HL-60 (cell line): ENCODE data around the gene TAF4B.
A peak's percentile ranks its signal among the peaks of the same experiment; 100 is the strongest.

ENCODE experiments used
- DNase-seq, 2 experiments: peaks; one replicate each; pipeline ENCODE4 v3.0.0-alpha.2; 2010 to 2020; ENCODE audit warnings: low read depth in 1 of 2, low spot score in 1 of 2
- H3K27ac ChIP-seq: fragments of 250-450 bp; sonication (Bioruptor Pico); replicated peaks from 2 replicates; pipeline ENCODE4 v1.5.1; 2020; ENCODE audit warnings: mild to moderate bottlenecking, moderate library complexity
- H3K27me3 ChIP-seq: fragments of 250-450 bp; sonication (Bioruptor Pico); 2 replicates; pipeline ENCODE4 v1.5.1; 2021; ENCODE audit warnings: mild to moderate bottlenecking, moderate library complexity; ENCODE audit not compliant: insufficient read depth, poor library complexity, severe bottlenecking
- H3K4me3 ChIP-seq: replicated peaks from 2 replicates; pipeline ENCODE4 v1.5.1; 2011; ENCODE audit warnings: mild to moderate bottlenecking, control low read depth, low read length; ENCODE audit not compliant: insufficient read depth
- GABPA ChIP-seq: IDR thresholded peaks from 2 replicates; pipeline ENCODE4 v1.6.1; 2012; ENCODE audit warnings: low read depth
- POLR2AphosphoS5 ChIP-seq: IDR thresholded peaks from 2 replicates; pipeline ENCODE4 v1.6.1; 2012; ENCODE audit warnings: low read depth
- SPI1 ChIP-seq: IDR thresholded peaks from 2 replicates; pipeline ENCODE4 v1.6.1; 2012; ENCODE audit warnings: low read depth, mild to moderate bottlenecking, borderline replicate concordance
- TF ChIP-seq, protein P1 (sequence below): IDR thresholded peaks from 2 replicates; pipeline ENCODE4 v1.6.1; 2012; ENCODE audit warnings: low read depth; ENCODE audit not compliant: insufficient replicate concordance
- TF ChIP-seq, protein P2 (sequence below): IDR thresholded peaks from one replicate; pipeline ENCODE4 v1.5.1; 2011; ENCODE audit warnings: low read length, control low read depth, inconsistent platforms; ENCODE audit not compliant: insufficient read depth

Gene TAF4B

DNA sequence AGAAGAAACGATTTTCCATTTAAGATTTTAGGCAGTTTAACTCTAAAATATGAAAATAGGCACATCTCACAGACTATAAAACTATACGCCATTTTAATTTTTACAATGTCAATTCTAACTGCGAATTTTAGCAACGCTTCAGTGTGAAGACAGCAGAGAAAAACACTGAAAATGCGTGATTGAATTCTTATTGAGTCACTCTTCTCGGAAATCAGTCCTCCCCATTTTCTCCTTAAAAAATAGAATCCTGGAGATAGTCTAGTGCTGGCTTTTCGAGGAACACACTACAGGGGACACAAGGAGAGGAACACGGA lies 373 bp upstream of the TAF4B start:
- DNase-seq: no peak
- Histone ChIP-seq H3K27me3 (no peaks in the 10 kb centered on the region), H3K4me3 (peak overlapping the region; percentile 97), H3K27ac (peak overlapping the region; percentile 91)
- TF ChIP-seq, protein P1, sequence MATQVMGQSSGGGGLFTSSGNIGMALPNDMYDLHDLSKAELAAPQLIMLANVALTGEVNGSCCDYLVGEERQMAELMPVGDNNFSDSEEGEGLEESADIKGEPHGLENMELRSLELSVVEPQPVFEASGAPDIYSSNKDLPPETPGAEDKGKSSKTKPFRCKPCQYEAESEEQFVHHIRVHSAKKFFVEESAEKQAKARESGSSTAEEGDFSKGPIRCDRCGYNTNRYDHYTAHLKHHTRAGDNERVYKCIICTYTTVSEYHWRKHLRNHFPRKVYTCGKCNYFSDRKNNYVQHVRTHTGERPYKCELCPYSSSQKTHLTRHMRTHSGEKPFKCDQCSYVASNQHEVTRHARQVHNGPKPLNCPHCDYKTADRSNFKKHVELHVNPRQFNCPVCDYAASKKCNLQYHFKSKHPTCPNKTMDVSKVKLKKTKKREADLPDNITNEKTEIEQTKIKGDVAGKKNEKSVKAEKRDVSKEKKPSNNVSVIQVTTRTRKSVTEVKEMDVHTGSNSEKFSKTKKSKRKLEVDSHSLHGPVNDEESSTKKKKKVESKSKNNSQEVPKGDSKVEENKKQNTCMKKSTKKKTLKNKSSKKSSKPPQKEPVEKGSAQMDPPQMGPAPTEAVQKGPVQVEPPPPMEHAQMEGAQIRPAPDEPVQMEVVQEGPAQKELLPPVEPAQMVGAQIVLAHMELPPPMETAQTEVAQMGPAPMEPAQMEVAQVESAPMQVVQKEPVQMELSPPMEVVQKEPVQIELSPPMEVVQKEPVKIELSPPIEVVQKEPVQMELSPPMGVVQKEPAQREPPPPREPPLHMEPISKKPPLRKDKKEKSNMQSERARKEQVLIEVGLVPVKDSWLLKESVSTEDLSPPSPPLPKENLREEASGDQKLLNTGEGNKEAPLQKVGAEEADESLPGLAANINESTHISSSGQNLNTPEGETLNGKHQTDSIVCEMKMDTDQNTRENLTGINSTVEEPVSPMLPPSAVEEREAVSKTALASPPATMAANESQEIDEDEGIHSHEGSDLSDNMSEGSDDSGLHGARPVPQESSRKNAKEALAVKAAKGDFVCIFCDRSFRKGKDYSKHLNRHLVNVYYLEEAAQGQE: no peak
- no peak for TF ChIP-seq GABPA
- TF ChIP-seq POLR2AphosphoS5: no peak
- TF ChIP-seq, protein P2, sequence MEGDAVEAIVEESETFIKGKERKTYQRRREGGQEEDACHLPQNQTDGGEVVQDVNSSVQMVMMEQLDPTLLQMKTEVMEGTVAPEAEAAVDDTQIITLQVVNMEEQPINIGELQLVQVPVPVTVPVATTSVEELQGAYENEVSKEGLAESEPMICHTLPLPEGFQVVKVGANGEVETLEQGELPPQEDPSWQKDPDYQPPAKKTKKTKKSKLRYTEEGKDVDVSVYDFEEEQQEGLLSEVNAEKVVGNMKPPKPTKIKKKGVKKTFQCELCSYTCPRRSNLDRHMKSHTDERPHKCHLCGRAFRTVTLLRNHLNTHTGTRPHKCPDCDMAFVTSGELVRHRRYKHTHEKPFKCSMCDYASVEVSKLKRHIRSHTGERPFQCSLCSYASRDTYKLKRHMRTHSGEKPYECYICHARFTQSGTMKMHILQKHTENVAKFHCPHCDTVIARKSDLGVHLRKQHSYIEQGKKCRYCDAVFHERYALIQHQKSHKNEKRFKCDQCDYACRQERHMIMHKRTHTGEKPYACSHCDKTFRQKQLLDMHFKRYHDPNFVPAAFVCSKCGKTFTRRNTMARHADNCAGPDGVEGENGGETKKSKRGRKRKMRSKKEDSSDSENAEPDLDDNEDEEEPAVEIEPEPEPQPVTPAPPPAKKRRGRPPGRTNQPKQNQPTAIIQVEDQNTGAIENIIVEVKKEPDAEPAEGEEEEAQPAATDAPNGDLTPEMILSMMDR: no peak
- TF ChIP-seq SPI1: no peak

DNA sequence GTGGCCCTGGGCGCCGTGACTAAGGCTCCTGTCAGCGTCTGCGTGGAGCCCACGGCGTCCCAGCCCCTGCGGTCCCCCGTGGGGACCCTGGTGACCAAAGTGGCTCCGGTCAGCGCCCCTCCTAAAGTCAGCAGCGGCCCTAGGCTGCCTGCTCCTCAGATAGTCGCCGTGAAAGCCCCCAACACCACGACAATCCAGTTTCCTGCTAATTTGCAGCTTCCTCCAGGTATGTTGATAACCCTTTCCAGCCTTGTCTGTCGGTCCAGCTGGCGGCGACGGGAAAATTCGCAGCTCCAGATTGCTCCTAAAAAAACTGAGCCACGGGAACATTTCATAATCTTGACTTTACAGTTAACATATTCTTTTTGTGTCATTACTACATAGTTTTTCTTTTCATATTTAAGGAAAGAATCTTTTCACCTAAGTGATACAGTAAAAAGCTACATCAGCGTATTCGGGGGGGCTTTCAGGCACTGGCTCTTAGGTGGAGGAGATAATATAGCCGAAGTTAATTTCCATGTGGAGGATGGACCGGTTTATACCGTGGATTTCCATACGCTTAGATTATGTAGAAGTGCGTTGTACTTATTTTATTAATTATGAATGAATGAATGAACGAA lies 916 bp downstream of the TAF4B start:
- TF ChIP-seq POLR2AphosphoS5 (no peak), GABPA (no peak), SPI1 (no peak)
- TF ChIP-seq, protein P1: no peak
- TF ChIP-seq, protein P2: no peak
- peak in 1 of 2 experiments; percentile 21 for DNase-seq
- no peaks in the 10 kb centered on the region for H3K27me3 ChIP-seq
- H3K4me3 ChIP-seq: peak overlapping the region; percentile 97
- H3K27ac ChIP-seq: peak overlapping the region; percentile 91

DNA sequence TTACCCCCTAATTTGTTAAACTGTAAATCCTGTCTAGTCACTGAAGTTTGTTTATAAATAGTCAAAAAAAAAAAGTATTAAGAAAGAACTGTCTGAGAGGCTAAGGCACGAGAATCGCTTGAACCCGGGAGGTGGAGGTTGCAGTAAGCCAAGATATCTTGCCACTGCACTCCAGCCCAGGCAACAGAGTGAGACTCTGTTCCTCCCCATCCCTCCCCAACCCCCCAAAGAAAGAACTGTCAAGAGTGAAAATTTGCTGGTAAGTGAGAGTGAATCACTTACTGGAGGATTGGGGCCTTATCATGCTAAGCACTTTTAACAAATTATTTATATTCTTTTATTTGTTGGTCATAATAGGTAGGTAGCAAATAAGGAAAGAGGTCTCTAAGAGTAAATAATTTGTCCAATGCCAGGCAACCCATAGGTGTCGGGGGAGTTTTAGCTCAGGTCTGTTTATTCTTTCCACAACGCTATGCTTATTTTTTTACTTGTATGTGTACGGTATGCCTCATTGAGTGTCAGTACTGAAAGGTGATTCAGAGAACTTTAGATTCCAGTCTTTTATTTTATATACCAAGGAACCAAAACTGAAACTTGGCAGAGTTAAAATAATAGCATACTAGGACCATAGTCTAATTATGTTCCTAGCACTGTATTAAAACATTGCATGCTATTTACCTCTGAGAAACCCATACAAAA lies 2.5 kb downstream of the TAF4B start:
- peak overlapping the region; percentile 97 for H3K4me3 ChIP-seq
- TF ChIP-seq POLR2AphosphoS5 (no peak), GABPA (no peak)
- TF ChIP-seq, protein P1: no peak
- TF ChIP-seq, protein P2: no peak
- no peaks in the 10 kb centered on the region for H3K27me3 ChIP-seq
- peak overlapping the region; percentile 91 for H3K27ac ChIP-seq
- peak in 1 of 2 experiments; percentile 17 for DNase-seq
